Embryonic facial prominence (tissue), 1 donor: Measurements from ENCODE around the gene ATP4B.

Experiments
- DNase-seq: peaks from one replicate; pipeline ENCODE4 v3.0.0-alpha.2; 2016; ENCODE audit errors: extremely low spot score

Gene ATP4B

DNA sequence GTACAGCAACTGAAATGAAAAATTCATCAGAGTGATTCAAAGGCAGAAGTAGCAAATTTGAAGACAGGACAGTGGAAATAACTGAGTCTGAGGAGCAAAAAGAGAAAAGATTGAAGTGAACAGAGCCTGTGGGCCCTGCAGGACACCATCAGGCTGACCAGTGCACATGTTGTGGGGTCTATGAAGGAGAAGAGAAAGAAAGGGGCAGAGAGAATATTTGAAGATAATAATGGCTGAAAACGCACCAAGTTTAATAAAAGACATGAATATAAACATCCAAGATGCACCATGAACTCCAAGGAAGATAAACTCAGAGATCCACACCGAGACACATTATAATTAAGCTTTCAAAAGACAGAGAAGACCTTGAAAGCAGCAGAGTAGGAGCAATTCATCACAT, 15.4 kb downstream of the ATP4B start:
- no peak for DNase-seq

DNA sequence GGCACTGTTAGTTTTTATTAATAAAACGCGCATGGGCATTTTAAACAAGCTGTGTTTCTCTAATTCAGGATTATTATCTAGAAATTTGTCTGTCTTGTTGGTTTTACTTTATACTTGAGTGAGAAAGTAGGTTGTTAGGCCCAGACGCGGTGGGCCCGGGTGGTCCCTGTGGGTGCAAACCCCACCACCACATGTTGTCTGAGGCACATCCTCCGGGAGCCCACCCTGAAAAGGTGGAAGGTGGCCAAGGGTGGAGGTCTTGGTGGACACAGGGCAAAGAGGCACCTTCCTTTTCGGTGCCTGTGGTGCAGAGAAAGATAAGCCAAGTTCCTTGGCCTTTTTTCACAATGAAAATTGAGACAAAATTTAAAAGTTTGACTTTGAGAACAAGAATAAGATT, 16.6 kb downstream of the ATP4B start:
- DNase-seq: no peak

DNA sequence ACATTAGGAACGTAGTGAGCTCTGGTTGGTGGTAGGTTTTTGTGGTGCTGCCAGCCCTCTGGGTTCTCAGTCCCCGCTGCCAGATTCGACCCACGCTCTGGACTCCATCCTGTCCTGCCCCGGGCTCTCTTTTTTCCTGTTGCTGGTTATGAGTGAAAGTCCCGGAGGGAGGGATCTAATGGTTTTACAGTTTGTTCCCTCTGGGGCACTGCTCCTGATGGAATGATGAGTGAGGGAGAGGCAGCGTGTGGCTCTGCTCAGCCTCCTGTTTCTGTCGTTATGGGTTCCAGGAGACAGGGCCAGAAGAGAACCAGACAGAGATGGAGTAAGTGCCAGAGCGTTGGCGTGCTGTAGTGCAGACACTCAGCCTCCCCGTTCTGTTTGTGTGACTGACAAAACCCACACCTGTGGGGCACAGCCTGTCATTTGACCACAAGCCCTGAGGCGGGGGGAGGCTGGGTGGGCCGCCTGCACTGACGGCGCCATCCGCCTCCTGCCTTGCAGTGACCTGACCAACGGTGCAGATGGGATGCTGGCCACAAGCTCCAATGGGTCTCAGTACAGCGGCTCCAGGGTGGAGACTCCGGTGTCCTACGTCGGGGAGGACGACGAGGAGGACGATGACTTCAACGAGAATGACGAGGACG, 18.3 kb downstream of the ATP4B start:
- no peak for DNase-seq

DNA sequence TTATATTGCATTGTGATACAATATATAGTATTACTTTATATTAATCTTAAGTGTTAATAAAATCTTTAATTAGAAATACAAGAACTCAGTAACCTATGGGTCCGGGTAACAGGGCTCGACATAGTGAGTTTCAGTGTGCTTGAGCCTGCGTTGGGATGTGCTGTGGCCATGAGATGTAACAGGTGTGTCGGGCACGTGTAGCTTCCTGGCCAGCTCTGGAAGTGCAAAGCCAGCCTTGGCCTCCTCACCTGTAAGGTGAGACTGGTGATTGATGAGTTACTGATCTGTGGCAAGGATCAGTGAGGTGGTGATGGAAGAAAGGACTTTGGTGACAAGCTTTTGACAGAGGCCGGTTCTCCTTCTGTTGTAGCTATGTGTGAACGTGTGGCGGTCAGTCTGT, 19.2 kb downstream of the ATP4B start:
- DNase-seq: no peak

DNA sequence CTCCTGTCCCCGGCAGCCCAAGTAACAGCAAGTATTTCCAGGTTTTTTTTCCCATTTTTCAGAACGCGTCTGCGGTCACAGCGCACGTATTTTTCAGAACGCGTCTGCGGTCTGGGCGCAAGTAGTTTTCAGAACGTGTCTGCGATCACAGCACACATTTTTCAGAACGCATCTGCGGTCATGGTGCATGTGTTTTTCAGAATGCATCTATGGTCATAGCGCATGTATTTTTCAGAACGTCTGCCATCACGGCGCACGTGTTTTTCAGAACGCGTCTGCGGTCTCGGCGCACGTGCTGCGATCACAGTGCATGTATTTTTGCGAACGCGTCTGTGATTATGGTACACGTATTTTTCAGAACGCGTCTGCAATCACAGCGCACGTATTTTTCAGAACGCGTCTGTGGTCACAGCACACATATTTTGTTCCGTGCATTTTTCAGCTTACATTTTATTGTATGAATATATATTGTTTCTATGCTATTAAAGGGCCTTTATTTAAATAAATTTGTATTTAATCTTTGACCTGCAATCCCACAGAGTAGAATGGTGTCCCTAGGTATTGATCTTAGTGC, 19.7 kb downstream of the ATP4B start:
- DNase-seq: no peak

DNA sequence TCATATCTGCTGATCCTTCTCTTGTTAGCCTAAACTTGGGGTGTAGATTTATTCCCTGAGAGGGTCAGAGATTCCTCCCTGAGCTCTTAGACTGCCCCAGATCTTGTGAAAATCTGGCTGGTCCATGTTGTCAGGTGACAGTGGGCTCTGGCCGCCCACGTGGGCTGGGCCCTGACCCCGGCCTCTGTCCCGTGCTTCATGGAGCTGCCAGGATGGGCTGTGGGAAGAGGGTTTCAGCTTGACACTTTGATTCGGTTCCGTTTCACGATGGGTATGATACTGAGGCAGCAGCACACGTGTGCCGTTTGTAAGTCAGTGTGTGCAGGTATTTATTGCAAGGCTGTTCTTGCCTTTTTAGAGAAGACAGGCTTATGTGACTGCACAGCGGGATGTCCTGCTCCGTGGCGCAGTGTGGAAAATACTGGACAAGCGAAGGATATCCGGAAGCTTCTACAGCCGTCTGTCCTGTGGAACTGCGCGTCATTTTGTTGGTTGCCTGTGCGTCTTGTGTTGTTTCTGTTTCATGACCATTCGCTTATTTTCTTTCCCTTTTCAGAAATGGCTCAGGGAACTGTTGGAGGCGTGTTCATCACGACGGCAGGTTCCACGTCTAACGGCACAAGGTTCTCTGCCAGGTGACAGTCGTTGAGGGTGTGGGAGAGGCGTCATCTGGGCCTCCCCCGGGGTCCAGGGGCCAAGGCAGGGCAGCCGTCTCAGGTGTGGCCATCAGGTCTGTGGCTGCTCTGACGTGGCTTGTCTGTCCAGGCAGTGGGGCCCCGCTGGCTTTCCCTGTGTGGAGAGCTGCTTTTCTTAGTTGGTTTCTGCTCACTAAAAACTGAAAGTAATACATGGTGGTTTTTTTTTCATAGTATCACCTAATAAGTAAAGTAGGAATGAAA, 20.5 kb downstream of the ATP4B start:
- DNase-seq: no peak

DNA sequence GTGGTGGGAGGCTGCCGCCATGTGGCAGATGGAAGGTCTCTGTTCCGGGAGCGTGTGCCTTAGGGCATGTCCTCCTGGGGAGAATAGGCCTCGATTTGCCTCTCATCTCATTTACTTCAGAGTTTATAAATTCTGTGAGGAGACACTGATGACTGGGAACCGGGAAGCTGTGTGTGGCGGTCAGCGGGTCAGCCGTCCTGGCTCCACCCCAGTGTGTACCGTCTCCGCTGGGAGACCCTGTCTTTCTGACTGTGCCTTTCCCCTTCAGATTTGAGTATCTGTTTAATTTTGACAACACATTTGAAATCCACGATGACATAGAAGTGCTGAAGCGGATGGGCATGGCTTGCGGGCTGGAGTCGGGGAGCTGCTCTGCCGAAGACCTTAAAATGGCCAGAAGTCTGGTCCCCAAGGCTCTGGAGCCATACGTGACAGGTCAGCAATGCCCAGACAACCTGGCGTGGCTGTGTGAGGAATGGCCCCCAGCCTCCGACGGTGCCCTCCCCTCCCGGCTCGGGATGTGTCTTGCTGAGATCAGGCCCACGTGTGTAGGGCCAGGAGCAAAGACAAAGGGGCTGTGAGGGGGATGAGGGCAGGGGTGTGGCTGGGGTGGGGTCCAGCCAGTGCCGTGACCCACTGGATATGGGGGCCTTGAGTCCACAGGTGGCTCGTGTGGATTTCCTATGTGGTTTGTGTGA, 21.6 kb downstream of the ATP4B start:
- DNase-seq: no peak

DNA sequence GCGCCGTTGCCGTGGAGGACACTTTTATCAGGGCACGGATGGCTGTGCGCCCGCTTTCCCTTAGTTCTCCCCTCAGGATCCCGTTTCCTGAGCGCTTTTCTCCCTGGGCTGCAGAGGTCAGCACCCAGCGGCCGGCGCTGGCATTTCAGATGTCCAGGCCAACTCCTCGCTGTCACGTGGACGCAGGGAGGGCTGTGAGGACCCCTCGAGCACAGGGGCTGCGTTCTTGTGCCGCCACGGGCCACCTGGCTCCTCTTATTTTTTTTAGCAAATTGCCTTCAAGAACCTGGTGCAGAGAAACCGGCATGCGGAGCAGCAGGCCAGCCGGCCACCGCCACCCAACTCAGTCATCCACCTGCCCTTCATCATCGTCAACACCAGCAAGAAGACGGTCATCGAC, 22.3 kb downstream of the ATP4B start:
- DNase-seq: no peak

DNA sequence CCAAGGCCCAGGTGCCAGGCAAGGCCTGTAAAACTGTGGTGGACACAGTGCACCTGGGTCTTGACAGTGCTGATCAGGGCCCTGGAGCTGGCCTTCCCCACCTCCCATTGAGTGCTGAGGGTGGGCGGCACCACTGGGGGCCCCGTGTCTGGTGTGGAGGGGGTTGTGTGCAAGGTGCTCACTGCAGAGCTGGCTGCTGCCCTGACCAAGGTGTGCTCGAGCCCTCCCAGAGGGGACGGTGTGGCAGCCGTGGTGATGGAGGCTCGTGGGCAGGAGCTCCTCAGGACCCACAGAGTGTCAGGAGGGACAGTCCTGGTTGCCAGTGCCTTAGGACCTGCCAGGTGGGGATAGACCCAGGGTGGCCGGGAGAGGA, 23.0 kb downstream of the ATP4B start:
- DNase-seq: no peak

DNA sequence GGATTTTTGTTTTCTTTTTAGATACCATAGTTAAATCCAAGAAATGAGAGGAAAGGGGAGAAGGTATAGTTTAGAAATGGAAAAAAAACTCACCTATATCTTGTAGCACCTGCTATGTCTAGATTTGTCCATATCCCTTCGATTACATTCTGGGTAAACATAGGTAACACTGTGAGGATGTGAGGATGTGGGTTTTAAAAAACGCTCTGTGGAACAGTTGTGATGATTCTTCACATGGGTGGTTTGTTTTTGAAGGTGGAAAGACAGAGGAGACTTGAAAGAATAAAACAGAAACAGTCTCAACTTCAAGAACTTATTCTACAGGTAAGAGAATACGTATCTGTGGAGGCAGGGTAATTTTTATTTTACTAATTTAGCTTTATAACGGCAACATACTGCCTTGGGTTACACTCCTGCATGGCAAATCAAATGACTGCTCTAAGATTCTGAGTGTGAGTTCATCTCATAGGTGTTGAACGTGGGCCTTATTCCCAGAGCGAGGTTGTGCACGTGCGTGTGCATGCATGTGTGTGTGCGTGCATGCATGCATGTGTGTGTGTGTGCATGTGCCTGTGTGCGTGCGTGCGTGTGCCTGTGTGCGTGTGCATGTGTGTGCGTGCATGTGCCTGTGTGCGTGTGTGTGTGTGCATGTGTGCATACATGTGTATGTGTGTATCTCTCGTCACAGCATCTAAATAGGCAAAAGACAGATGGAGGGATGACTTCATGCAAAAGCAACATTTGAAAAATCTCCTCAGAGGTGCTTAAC, 23.5 kb downstream of the ATP4B start:
- no peak for DNase-seq

DNA sequence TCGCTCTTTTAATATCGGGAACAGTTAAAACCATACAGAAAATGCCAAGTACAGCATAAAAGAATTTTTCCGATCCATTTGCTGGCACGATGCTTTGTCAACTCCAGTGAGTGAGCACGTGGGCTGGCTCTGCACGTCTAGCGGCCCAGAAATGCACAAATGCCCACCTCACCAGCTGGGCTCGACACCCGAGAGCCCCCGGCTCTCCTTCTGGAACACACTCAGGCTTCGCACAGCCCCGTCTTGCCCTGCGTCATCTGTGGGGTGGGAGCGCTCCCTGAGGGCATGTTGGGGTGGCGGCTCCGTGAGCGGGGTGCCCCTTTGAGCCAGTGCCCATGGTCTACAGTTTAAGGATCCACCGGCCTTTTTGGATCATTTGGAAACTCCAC, 24.5 kb downstream of the ATP4B start:
- no peak for DNase-seq

DNA sequence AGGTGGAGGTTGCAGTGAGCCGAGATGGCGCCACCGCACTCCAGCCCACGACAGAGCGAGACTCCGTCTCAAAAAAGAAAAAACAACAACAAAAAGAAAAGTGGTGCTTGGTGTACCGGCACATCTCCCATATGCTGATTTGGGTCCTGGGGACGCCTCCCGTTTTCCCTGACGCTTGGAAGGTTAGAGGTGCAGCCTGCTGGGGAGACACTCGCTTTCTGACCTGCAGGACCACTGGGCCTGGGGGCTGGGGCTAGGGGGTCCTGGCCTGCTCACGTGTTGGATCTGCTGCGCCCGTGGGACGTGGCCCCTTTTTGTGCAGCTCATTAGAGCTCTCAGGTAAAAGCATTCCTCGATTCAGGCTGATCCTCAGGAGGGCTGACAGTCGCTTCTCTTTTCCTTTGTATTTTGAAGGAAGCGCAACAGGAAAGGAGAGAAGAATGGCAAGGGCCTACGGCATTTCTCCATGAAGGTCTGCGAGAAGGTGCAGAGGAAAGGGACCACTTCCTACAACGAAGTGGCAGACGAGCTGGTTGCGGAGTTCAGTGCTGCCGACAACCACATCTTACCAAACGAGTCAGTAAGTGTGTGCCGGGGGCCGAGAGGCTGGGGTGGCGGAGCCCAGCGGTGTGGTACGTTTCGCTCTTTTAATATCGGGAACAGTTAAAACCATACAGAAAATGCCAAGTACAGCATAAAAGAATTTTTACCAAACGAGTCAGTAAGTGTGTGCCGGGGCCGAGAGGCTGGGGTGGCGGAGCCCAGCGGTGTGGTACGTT, 25.1 kb downstream of the ATP4B start:
- no peak for DNase-seq

DNA sequence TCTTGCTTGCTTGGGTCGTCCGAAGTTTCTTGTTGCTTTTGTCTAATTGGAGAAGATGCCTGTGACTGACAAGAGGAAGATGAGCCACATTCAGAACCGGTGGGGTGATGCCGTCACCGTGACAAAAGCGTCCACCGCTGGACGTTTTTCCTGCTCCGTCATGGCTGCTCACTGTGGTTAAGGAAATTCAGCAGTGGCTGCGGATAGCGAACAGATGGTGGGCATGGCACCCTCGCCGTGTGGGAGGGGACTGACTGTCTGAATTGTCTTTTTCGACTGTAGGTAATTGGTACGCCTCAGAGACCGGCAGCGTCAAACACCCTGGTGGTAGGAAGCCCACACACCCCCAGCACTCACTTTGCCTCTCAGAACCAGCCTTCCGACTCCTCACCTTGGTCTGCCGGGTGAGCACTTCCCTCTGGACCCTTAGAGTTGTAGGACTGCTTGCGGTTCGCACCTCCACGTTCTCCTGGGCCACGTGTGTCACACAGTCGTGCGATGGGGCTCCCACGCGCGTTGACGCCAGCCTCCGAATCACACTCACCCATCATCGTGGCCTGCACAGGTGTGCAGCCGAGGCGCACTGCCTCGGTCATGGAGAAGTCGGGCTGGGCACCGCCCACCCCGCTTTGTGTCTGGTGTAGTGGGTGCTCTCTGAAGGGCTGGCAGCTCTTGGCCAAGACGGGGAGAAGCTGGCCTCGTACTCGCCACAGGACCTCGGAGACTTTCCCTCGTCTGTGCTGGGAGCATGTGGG, 26.5 kb downstream of the ATP4B start:
- no peak for DNase-seq

DNA sequence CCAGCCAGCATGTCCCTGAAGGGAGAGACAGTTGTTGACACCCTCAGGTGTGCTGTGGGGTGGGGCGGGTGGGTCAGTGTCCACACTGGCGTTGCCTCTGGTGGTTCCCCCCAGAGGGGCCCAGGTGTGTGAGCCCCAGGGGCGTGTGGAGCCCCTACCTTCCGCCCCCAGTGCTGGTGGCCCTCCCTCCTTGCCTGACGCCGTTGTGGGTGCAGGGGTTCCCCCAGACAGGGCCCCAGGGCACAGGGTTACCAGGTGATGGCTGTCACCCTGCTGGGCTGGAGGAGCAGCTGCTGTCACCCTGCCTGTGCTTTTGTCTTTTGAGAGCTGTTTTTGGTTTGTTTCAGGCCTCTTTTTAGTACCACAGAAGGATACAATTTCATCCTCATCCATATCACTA, 27.2 kb downstream of the ATP4B start:
- DNase-seq: no peak

DNA sequence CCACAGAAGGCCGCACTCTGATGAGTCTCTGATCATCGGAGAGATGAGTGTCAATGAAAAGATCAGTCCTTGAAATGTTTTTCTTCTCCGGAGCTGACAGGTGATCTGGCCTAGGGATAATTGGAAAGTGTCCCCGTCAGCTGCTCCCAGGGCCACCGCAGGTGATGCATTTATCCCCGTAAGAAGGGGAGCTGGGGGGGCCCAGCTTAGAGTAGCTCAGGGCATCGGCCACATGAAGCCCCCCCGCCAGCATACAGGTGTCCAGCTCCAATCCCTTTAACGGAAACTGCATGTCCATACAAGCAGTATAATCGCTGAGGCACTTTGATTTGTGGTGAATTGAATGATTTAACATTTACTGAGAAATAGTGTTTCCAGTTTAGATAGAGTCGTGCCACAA, 27.7 kb downstream of the ATP4B start:
- no peak for DNase-seq

DNA sequence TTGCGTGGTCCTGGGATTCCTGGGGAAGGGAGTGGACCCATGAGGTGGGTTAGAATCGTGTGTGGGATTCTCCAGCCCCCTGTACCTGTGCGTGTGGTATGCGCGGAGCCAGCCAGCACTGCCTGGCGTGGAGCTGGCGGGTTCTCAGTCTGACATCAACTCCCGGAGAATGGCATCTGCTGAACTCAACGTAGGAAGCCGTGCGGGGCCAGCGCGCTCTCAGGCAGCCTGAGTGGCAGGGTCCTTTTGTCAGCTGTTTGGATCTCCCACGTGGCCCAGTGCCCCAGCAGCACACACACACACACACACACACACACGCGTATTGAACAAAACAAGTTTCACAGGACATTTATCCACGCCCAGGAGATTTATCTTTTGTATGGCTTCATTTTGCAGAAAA, 28.1 kb downstream of the ATP4B start:
- no peak for DNase-seq

DNA sequence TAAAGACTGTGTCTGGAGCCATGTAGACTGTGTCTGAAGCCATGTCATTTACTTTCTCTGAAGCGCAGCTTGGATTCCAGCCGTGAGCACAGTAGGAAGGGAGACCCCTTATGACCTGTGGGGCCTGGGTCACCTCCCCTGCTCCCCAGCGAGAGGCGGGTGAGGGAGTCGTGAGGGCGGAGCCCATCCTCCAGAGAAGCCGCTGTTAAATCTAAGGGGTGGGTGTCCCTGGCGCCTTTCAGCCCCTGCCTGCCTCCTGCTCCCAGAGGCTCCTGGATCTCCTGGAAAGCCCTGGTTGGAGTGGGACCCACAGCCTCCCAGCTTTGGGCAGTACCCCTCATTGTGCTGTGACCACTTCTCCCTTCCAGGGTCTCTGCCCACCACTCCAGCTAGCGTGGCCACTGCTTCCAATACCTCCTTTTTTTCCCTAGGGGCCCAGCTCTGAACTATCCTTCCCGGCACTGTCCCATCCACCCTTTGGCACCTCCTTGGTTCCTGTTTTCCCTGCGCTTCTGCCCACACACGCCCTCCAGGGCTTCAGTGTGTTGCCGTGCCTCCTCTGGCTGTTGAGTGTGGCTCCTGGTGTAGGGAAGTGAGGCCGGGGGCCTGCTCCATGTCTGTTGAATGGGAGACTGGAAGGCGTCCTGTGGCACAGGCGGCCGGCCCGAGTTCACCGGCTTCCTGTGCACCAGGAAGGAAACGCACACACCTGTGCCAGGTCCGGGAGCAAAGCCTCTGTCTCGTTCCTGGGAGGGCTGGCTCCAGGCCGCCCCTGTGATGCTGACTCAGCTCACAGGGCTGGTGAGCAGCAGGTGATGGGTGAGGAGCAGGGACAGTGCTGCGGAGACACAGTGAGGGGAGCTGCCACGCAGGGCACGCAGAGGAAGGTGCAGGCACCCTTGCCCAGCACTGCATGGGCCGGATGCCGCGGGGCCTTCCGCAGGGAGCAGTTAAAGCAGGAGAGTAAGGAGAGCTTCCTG, 29.4 kb downstream of the ATP4B start:
- DNase-seq: no peak

DNA sequence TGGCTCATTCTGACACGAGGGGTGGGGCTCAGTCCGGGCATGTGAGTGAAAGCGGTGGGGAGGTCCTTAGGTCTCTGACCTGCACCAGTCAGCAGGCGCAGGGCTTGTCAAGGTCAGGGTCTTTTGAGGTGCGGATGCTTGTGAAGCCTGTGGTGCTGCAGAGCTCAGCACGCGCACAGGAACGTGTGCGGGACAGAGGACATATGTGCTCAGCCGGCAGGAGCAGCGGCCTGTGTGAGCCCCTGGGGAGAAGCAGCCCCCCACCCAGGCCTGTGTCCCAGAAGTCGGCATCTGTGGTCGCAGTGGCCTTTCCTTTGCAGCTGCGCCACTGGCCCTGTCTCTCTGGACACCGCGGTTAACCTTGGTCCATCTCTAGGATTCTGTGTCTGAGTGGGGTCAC, 30.9 kb downstream of the ATP4B start:
- DNase-seq: no peak
